Keratinocyte (primary cell): Measurements from ENCODE around the gene MVB12A.

Source experiments
- EZH2 ChIP-seq: IDR thresholded peaks from one replicate; pipeline ENCODE4 v1.6.1; 2012; ENCODE audit warnings: inconsistent platforms, mild to moderate bottlenecking, low read length, moderate library complexity
- TF ChIP-seq, protein P1 (sequence below), 3 experiments: IDR thresholded peaks in 1 of 3; conservative IDR thresholded peaks in 1 of 3; optimal IDR thresholded peaks in 1 of 3; 2 replicates in 2 of 3; 3 replicates in 1 of 3; pipeline versions ENCODE3 to v1.5.1; 2011; ENCODE audit warnings: low read length in 3 of 3, mild to moderate bottlenecking in 3 of 3, moderate library complexity in 2 of 3, control low read depth in 1 of 3, inconsistent platforms in 1 of 3; ENCODE audit not compliant: insufficient read depth in 2 of 3; ENCODE audit errors: extremely low read depth in 1 of 3

DNA sequence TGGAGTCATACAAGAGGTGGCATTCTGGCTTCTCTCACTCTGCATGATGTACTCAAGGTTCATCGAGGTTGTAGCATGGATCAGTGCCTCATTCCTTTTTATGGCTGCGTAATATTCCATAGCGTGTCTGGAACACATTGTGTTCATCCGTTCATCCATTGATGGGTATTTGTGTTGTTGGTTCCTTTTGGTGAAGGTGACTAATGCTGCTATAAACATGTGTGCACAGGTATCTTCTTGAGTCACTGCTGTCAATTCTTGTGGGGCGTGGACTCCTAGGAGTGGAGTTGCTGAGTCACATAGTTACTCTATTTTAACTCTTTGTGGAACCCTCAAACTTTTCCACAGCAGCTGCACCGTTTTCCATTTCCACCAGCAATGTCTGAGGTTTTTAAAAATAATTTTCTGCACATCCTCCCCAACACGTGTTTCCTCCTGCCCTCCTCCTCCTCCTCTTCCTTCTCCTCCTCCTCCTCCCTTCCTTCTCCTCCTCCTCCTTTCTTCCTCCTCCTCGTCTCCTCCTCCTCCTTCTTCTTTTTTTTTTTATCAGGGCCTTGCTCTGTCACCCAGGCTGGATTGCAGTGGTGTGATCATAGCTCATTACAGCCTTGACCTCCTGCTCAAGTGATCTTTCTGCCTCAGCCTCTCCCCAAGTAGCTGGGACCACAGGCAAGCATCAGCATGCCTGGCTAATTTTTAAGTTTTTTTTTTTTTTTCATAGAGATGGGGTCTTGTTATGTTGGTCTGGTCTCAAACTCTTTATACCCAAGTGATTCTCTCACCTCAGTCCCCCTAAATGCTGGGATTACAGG is 30.6 kb downstream of the MVB12A start:
- TF ChIP-seq, protein P1, sequence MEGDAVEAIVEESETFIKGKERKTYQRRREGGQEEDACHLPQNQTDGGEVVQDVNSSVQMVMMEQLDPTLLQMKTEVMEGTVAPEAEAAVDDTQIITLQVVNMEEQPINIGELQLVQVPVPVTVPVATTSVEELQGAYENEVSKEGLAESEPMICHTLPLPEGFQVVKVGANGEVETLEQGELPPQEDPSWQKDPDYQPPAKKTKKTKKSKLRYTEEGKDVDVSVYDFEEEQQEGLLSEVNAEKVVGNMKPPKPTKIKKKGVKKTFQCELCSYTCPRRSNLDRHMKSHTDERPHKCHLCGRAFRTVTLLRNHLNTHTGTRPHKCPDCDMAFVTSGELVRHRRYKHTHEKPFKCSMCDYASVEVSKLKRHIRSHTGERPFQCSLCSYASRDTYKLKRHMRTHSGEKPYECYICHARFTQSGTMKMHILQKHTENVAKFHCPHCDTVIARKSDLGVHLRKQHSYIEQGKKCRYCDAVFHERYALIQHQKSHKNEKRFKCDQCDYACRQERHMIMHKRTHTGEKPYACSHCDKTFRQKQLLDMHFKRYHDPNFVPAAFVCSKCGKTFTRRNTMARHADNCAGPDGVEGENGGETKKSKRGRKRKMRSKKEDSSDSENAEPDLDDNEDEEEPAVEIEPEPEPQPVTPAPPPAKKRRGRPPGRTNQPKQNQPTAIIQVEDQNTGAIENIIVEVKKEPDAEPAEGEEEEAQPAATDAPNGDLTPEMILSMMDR (optimal IDR thresholded peaks at IDR 0.05 in 1 of 3, IDR thresholded peaks at IDR 0.05 in 1 of 3, conservative IDR thresholded peaks at IDR 0.05 in 1 of 3; ENCODE audit: extremely low read depth in 1 of 3, insufficient read depth in 2 of 3, low read length in 3 of 3): no peak
- no peak for TF ChIP-seq EZH2
